Activated CD8-positive, alpha-beta T cell treated with anti-CD3 and anti-CD28 coated beads for 36 hours (primary cell): ENCODE results near the gene WIPF1. TPM values are rescaled to one million over a fixed set of nuclear protein-coding genes. Genes with fewer than 3 reads are reported as not detected.
A peak's percentile ranks its signal among the peaks of the same experiment; 100 is the strongest.

Experiments used
- ATAC-seq: fragments of 200-7000 bp; cut with Tn5 transposase; one replicate; pipeline ENCODE4 v1.10.0; 2021; ENCODE audit warnings: mild to moderate bottlenecking, moderate library complexity
- CTCF ChIA-PET: fragments of 350-600 bp; sonication (Branson Sonifier 250); formaldehyde crosslinking; loops from one replicate; lab custom pipeline; 2021; ENCODE audit warnings: antibody characterized with exemption; lab: Charles Lee
- POLR2A ChIA-PET: fragments of 350-600 bp; sonication (Branson Sonifier 250); formaldehyde crosslinking; loops from one replicate; lab custom pipeline; 2021; ENCODE audit warnings: antibody characterized with exemption; lab: Charles Lee
- DNase-seq: peaks from one replicate; pipeline ENCODE4 v3.0.0-alpha.2; 2020
- H3K27ac Mint-ChIP-seq: one replicate; pipeline ENCODE4 v1.8.0; 2021; ENCODE audit warnings: mild to moderate bottlenecking, mixed read lengths
- H3K27me3 Mint-ChIP-seq: one replicate; pipeline ENCODE4 v1.8.0; 2021; ENCODE audit warnings: mixed read lengths
- H3K36me3 Mint-ChIP-seq: one replicate; pipeline ENCODE4 v1.8.0; 2021; ENCODE audit warnings: low read depth, mixed read lengths
- H3K4me1 Mint-ChIP-seq: one replicate; pipeline ENCODE4 v1.8.0; 2021; ENCODE audit warnings: low read depth, mixed read lengths
- H3K4me3 Mint-ChIP-seq: one replicate; pipeline ENCODE4 v1.8.0; 2021; ENCODE audit warnings: mild to moderate bottlenecking, moderate library complexity, mixed read lengths
- H3K9me3 Mint-ChIP-seq: one replicate; pipeline ENCODE4 v1.8.0; 2021; ENCODE audit warnings: mixed read lengths
- CTCF ChIP-seq: fragments of 200-600 bp; IDR thresholded peaks from one replicate; pipeline ENCODE4 v1.8.0; 2022; ENCODE audit warnings: antibody characterized with exemption, mild to moderate bottlenecking
- intact Hi-C: fragments of 100-400 bp; cut with micrococcal nuclease; formaldehyde crosslinking; loops from one replicate; pipeline ENCODE4 v1.10.0; 2022
- total RNA-seq, 2 experiments: library from RNA; stranded (reverse); gene quantifications; one replicate each; pipeline ENCODE4 v1.2.3, GENCODE V29; 2021

The WIPF1 gene
- total RNA-seq, 2 experiments from 2014 or later: 361 to 365 TPM

GRCh38 chr2:174634130-174635014 is 36.8 kb upstream of the WIPF1 start:
- Mint-ChIP-seq H3K4me3 (peak overlapping the region; percentile 85), H3K4me1 (peaks cover 60% of the 10 kb centered on the region), H3K9me3 (peaks cover 2% of the 10 kb centered on the region), H3K27ac (peak overlapping the region; percentile 99), H3K27me3 (no peaks in the 10 kb centered on the region), H3K36me3 (peaks cover 47% of the 10 kb centered on the region)
- CTCF ChIA-PET: interaction anchor here (0.8 to 5.4 kb wide), 18 partner anchors 11 to 63 kb away, joined by 3 to 101 read pairs (median 5); partner anchors contain the start of gene WIPF1
- intact Hi-C loops: loop anchor here (2.0 kb wide), 2 partner anchors 38 to 46 kb away; partner anchors contain the start of gene WIPF1
- DNase-seq (peak; percentile 77), ATAC-seq (peak; percentile 80)
- POLR2A ChIA-PET: interaction anchor here (0.6 to 14.4 kb wide), 15 partner anchors 8 to 150 kb away, joined by 3 to 283 read pairs (median 5); partner anchors contain the start of gene WIPF1
- no peak for TF ChIP-seq CTCF

GRCh38 chr2:174633623-174633930 is 36.0 kb upstream of the WIPF1 start:
- ATAC-seq (no peak), DNase-seq (no peak)
- H3K9me3 Mint-ChIP-seq: no peaks in the 10 kb centered on the region
- H3K27ac Mint-ChIP-seq: peak overlapping the region; percentile 99
- POLR2A ChIA-PET: interaction anchor here (1.1 to 14.4 kb wide), 11 partner anchors 9 to 149 kb away, joined by 3 to 283 read pairs (median 5); partner anchors contain the start of gene WIPF1
- no peak for TF ChIP-seq CTCF
- peak overlapping the region; percentile 85 for H3K4me3 Mint-ChIP-seq
- CTCF ChIA-PET: interaction anchor here (0.8 to 5.4 kb wide), 17 partner anchors 10 to 64 kb away, joined by 3 to 101 read pairs (median 6); partner anchors contain the start of gene WIPF1
- peaks cover 55% of the 10 kb centered on the region for H3K4me1 Mint-ChIP-seq
- H3K27me3 Mint-ChIP-seq: no peaks in the 10 kb centered on the region
- H3K36me3 Mint-ChIP-seq: peaks cover 49% of the 10 kb centered on the region
- intact Hi-C loops: no loop called here

GRCh38 chr2:174632841-174633622 is 35.4 kb upstream of the WIPF1 start:
- CTCF ChIA-PET: interaction anchor here (0.8 to 5.4 kb wide), 13 partner anchors 10 to 64 kb away, joined by 3 to 101 read pairs (median 6); partner anchors contain the start of gene WIPF1
- ATAC-seq (no peak), DNase-seq (no peak)
- H3K27me3 Mint-ChIP-seq: no peaks in the 10 kb centered on the region
- H3K9me3 Mint-ChIP-seq: no peaks in the 10 kb centered on the region
- peak overlapping the region; percentile 85 for H3K4me3 Mint-ChIP-seq
- H3K27ac Mint-ChIP-seq: peak overlapping the region; percentile 99
- TF ChIP-seq CTCF: no peak
- H3K4me1 Mint-ChIP-seq: peaks cover 58% of the 10 kb centered on the region
- H3K36me3 Mint-ChIP-seq: peaks cover 54% of the 10 kb centered on the region
- intact Hi-C loops: no loop called here
- POLR2A ChIA-PET: interaction anchor here (0.6 to 14.4 kb wide), 15 partner anchors 10 to 145 kb away, joined by 3 to 283 read pairs (median 5); partner anchors contain the start of gene WIPF1

- CTCF ChIA-PET: interaction anchor here (1.0 to 2.0 kb wide), 4 partner anchors 19 to 55 kb away, joined by 3 to 6 read pairs (median 4); no protein-coding TSS in a partner anchor
- H3K27me3 Mint-ChIP-seq: no peaks in the 10 kb centered on the region
- no peaks in the 10 kb centered on the region for H3K9me3 Mint-ChIP-seq
- peak overlapping the region; percentile 99 for H3K27ac Mint-ChIP-seq
- peaks cover 63% of the 10 kb centered on the region for H3K4me1 Mint-ChIP-seq
- POLR2A ChIA-PET: interaction anchor here (1.5 to 14.4 kb wide), 3 partner anchors 20 to 39 kb away, joined by 6 to 283 read pairs (median 198); partner anchors contain the start of gene WIPF1
- intact Hi-C loops: loop anchor here (2.0 kb wide), 1 partner anchor 14 kb away; no protein-coding TSS in a partner anchor
- no peak for TF ChIP-seq CTCF
- peaks cover 67% of the 10 kb centered on the region for H3K36me3 Mint-ChIP-seq
- peak overlapping the region; percentile 85 for H3K4me3 Mint-ChIP-seq
- ATAC-seq (no peak), DNase-seq (no peak)
Observed at GRCh38 chr2:174631009-174631981, 33.7 kb upstream of the WIPF1 start.
